Caco-2 (cell line): ENCODE data around the gene EIF3F. TPM values are rescaled to one million over a fixed set of nuclear protein-coding genes. Genes with fewer than 3 reads are reported as not detected.

Experiments
- BruUV-seq: library from RNA; stranded (reverse); fragments of 400-500 nt; replicated peaks from 2 replicates; lab custom pipeline; 2021; lab: Mats Ljungman, UMichigan
- CTCF ChIA-PET: fragments of 300-600 bp; sonication (Branson Sonifier 250); formaldehyde crosslinking; loops from one replicate; lab custom pipeline; 2022; ENCODE audit warnings: antibody characterized with exemption; lab: Charles Lee
- POLR2A ChIA-PET: fragments of 300-600 bp; sonication (Branson Sonifier 250); formaldehyde crosslinking; loops from one replicate; lab custom pipeline; 2022; ENCODE audit warnings: antibody characterized with exemption; lab: Charles Lee
- DNase-seq, 2 experiments: peaks; one replicate each; pipeline versions ENCODE4 v3.0.0 to v3.0.0-alpha.2; 2020 to 2022
- H3K27me3 ChIP-seq: replicated peaks from 2 replicates; pipeline ENCODE4 v1.6.0; 2011; ENCODE audit warnings: low read length; ENCODE audit not compliant: control insufficient read depth, insufficient read depth
- H3K36me3 ChIP-seq: 2 replicates; pipeline ENCODE4 v1.5.1; 2011; ENCODE audit warnings: low read length; ENCODE audit not compliant: control insufficient read depth, insufficient read depth
- H3K4me1 ChIP-seq: fragments of 250-450 bp; sonication (Bioruptor Pico); 2 replicates; pipeline ENCODE4 v1.5.1; 2020; ENCODE audit warnings: mild to moderate bottlenecking
- H3K4me3 ChIP-seq: 2 replicates; pipeline ENCODE4 v1.5.1; 2011; ENCODE audit warnings: low read depth, mild to moderate bottlenecking, control low read depth, low read length
- H3K9me3 ChIP-seq: fragments of 250-450 bp; sonication (Bioruptor Pico); 2 replicates; pipeline ENCODE4 v1.5.1; 2020; ENCODE audit warnings: mild to moderate bottlenecking, moderate library complexity
- H3K27ac Mint-ChIP-seq: one replicate; pipeline ENCODE4 v1.8.0; 2022; ENCODE audit warnings: mixed read lengths; ENCODE audit not compliant: unreplicated experiment
- H3K27me3 Mint-ChIP-seq: one replicate; pipeline ENCODE4 v1.8.0; 2022; ENCODE audit warnings: mixed read lengths; ENCODE audit not compliant: insufficient read depth, unreplicated experiment
- H3K36me3 Mint-ChIP-seq: one replicate; pipeline ENCODE4 v1.8.0; 2022; ENCODE audit warnings: mild to moderate bottlenecking, mixed read lengths; ENCODE audit not compliant: insufficient read depth, unreplicated experiment
- H3K4me1 Mint-ChIP-seq: one replicate; pipeline ENCODE4 v1.8.0; 2022; ENCODE audit warnings: low read depth, mixed read lengths; ENCODE audit not compliant: unreplicated experiment
- H3K4me3 Mint-ChIP-seq: one replicate; pipeline ENCODE4 v1.8.0; 2022; ENCODE audit warnings: mild to moderate bottlenecking, moderate library complexity, mixed read lengths; ENCODE audit not compliant: unreplicated experiment
- H3K9me3 Mint-ChIP-seq: one replicate; pipeline ENCODE4 v1.8.0; 2022; ENCODE audit warnings: mixed read lengths; ENCODE audit not compliant: unreplicated experiment
- CTCF ChIP-seq, 2 experiments: fragments of 200-600 bp in 1 of 2; IDR thresholded peaks; 1 replicate in 1 of 2; 2 replicates in 1 of 2; pipeline versions ENCODE4 v1.5.1 to v1.8.0; 2011 to 2022; ENCODE audit warnings: antibody characterized with exemption in 1 of 2, control low read depth in 1 of 2, inconsistent platforms in 1 of 2, low read depth in 1 of 2, low read length in 1 of 2, mild to moderate bottlenecking in 1 of 2, moderate library complexity in 1 of 2; ENCODE audit not compliant: insufficient read depth in 1 of 2, severe bottlenecking in 1 of 2, unreplicated experiment in 1 of 2
- intact Hi-C: fragments of 100-400 bp; cut with micrococcal nuclease; formaldehyde crosslinking; loops from one replicate; pipeline ENCODE4 v1.10.0; 2022; ENCODE audit not compliant: unreplicated experiment
- total RNA-seq: library from RNA; stranded (reverse); gene quantifications from 2 replicates; pipeline ENCODE4 v1.2.3, GENCODE V29; 2022

Gene EIF3F
- total RNA-seq, 1 experiment from 2014 or later: 315 TPM

GRCh38 chr11:7973011-7973410 lies 14.1 kb upstream of the EIF3F start:
- Mint-ChIP-seq H3K4me1 (peaks cover 21% of the 10 kb centered on the region), H3K27ac (no peak overlapping the region), H3K9me3 (peaks cover 8% of the 10 kb centered on the region), H3K27me3 (no peaks in the 10 kb centered on the region), H3K36me3 (no peaks in the 10 kb centered on the region), H3K4me3 (no peak overlapping the region)
- peaks cover 24% of the 10 kb centered on the region for H3K4me1 ChIP-seq
- H3K4me3 ChIP-seq: no peak overlapping the region
- no peaks in the 10 kb centered on the region for H3K27me3 ChIP-seq
- no peaks in the 10 kb centered on the region for H3K36me3 ChIP-seq
- no TSS peak for BruUV-seq
- DNase-seq: no peak
- intact Hi-C loops: no loop called here
- TF ChIP-seq CTCF (IDR thresholded peaks at IDR 0.05; ENCODE audit: insufficient read depth in 1 of 2, low read depth in 1 of 2, low read length in 1 of 2, severe bottlenecking in 1 of 2, unreplicated experiment in 1 of 2): no peak
- ChIA-PET CTCF (no interaction called here), POLR2A (no interaction called here)
- H3K9me3 ChIP-seq: no peaks in the 10 kb centered on the region

DNA sequence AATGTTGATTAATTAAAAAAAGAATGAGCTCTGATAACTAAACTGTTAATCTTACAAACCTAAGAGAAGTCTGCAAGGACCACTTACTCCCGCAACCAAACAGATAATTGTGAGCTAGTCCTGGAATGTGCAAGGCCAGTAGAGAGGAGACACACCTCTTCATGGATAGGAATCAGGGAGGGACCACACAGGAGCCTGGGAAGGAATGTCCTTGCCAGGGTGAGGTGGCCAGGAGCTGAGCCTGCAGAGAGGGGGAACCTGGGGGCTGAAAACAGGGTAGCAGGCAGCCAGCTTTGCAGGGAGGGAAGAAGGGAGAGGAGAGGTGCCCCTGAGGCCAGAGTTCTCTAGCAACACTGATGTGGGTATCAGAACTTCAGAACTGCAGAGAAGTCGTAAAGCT lies 12.5 kb upstream of the EIF3F start:
- H3K27ac Mint-ChIP-seq: peak overlapping the region; percentile 32

GRCh38 chr11:7977232-7977917 lies 9.8 kb upstream of the EIF3F start:
- no TSS peak for BruUV-seq
- TF ChIP-seq CTCF (IDR thresholded peaks at IDR 0.05; ENCODE audit: insufficient read depth in 1 of 2, low read depth in 1 of 2, low read length in 1 of 2, severe bottlenecking in 1 of 2, unreplicated experiment in 1 of 2): no peak
- ChIA-PET POLR2A (no interaction called here), CTCF (interaction anchor here (1.9 kb wide), 1 partner anchor 10 kb away, joined by 10 read pairs; the partner anchor contains the start of gene EIF3F)
- intact Hi-C loops: no loop called here
- Histone ChIP-seq H3K36me3 (no peaks in the 10 kb centered on the region), H3K9me3 (no peaks in the 10 kb centered on the region), H3K4me1 (peaks cover 10% of the 10 kb centered on the region), H3K27me3 (no peaks in the 10 kb centered on the region), H3K4me3 (no peak overlapping the region)
- Mint-ChIP-seq H3K27ac (peak overlapping the region; percentile 69), H3K27me3 (no peaks in the 10 kb centered on the region), H3K36me3 (no peaks in the 10 kb centered on the region), H3K9me3 (peaks cover 9% of the 10 kb centered on the region), H3K4me3 (no peak overlapping the region), H3K4me1 (peaks cover 13% of the 10 kb centered on the region)
- DNase-seq: no peak

More for the DNA sequence above, 12.5 kb upstream of the EIF3F start:
- peaks cover 10% of the 10 kb centered on the region for H3K4me1 ChIP-seq
- ChIA-PET CTCF (interaction anchor here (0.7 to 2.3 kb wide), 2 partner anchors 12 to 33 kb away, joined by 3 to 17 read pairs; partner anchors contain the start of gene EIF3F), POLR2A (no interaction called here)
- peak in 1 of 2 experiments; percentile 43 for DNase-seq
- intact Hi-C loops: no loop called here
- Mint-ChIP-seq H3K27me3 (no peaks in the 10 kb centered on the region), H3K9me3 (peaks cover 9% of the 10 kb centered on the region), H3K4me3 (no peak overlapping the region), H3K4me1 (peaks cover 13% of the 10 kb centered on the region), H3K36me3 (no peaks in the 10 kb centered on the region)
- no peaks in the 10 kb centered on the region for H3K27me3 ChIP-seq
- no peaks in the 10 kb centered on the region for H3K9me3 ChIP-seq
- no TSS peak for BruUV-seq
- no peak overlapping the region for H3K4me3 ChIP-seq
- H3K36me3 ChIP-seq: no peaks in the 10 kb centered on the region
- TF ChIP-seq CTCF (IDR thresholded peaks at IDR 0.05; ENCODE audit: insufficient read depth in 1 of 2, low read depth in 1 of 2, low read length in 1 of 2, severe bottlenecking in 1 of 2, unreplicated experiment in 1 of 2): no peak
